NCI-H2029 treated with DMSO at 0.1 percent for 48 hours (cell line): ENCODE measurements around the gene DMBT1.

Experiments
- DNase-seq: peaks from one replicate; lab custom pipeline; 2025; lab: John Stamatoyannopoulos, UW

The DMBT1 gene

GRCh38 chr10:122673269-122673668 lies 112.7 kb downstream of the DMBT1 start:
- no peak for DNase-seq

- no peak for DNase-seq
Measured at GRCh38 chr10:122673731-122674130, 113.2 kb downstream of the DMBT1 start.

GRCh38 chr10:122674781-122675180 lies 114.2 kb downstream of the DMBT1 start:
- DNase-seq = no peak

- no peak for DNase-seq
Measured at GRCh38 chr10:122675278-122675677, 114.7 kb downstream of the DMBT1 start.

GRCh38 chr10:122678266-122678665 lies 117.7 kb downstream of the DMBT1 start:
- no peak for DNase-seq

- no peak for DNase-seq
Measured at GRCh38 chr10:122682522-122682921, 122.0 kb downstream of the DMBT1 start.

GRCh38 chr10:122688293-122688989 lies 127.9 kb downstream of the DMBT1 start:
- no peak for DNase-seq

GRCh38 chr10:122689146-122689820 lies 128.7 kb downstream of the DMBT1 start:
- DNase-seq = no peak

- DNase-seq = no peak
Measured at GRCh38 chr10:122692744-122693143, 132.2 kb downstream of the DMBT1 start.
